GM18526 (cell line): ENCODE measurements around the gene RGS3.

ENCODE experiments used
- POLR2A ChIP-seq: IDR thresholded peaks from 3 replicates; pipeline ENCODE4 v1.6.1; 2011; ENCODE audit not compliant: insufficient read length; ENCODE audit errors: extremely low read depth

RGS3 gene

GRCh38 chr9:113524468-113524867 is 60.9 kb downstream of the RGS3 start:
- TF ChIP-seq POLR2A = no peak

GRCh38 chr9:113525205-113525604 is 61.7 kb downstream of the RGS3 start:
- no peak for TF ChIP-seq POLR2A

- no peak for TF ChIP-seq POLR2A
These were observed 62.3 kb downstream of the RGS3 start for GRCh38 chr9:113525831-113526230.

GRCh38 chr9:113526231-113526746 is 62.8 kb downstream of the RGS3 start:
- no peak for TF ChIP-seq POLR2A

- no peak for TF ChIP-seq POLR2A
These were observed 63.3 kb downstream of the RGS3 start for GRCh38 chr9:113526841-113527240.

GRCh38 chr9:113528088-113528487 is 64.6 kb downstream of the RGS3 start:
- TF ChIP-seq POLR2A = no peak

- TF ChIP-seq POLR2A = no peak
These were observed 65.3 kb downstream of the RGS3 start for GRCh38 chr9:113528811-113529210.

- TF ChIP-seq POLR2A = no peak
These were observed 65.9 kb downstream of the RGS3 start for GRCh38 chr9:113529336-113530009.

- no peak for TF ChIP-seq POLR2A
These were observed 66.6 kb downstream of the RGS3 start for GRCh38 chr9:113530022-113530635.

GRCh38 chr9:113530942-113531341 is 67.4 kb downstream of the RGS3 start:
- TF ChIP-seq POLR2A = no peak

- no peak for TF ChIP-seq POLR2A
These were observed 68.6 kb downstream of the RGS3 start for GRCh38 chr9:113531919-113532808.

- TF ChIP-seq POLR2A = no peak
These were observed 69.3 kb downstream of the RGS3 start for GRCh38 chr9:113532809-113533190.

- no peak for TF ChIP-seq POLR2A
These were observed 70.1 kb downstream of the RGS3 start for GRCh38 chr9:113533335-113534225.

GRCh38 chr9:113535756-113536155 is 72.2 kb downstream of the RGS3 start:
- no peak for TF ChIP-seq POLR2A

- TF ChIP-seq POLR2A = no peak
These were observed 72.6 kb downstream of the RGS3 start for GRCh38 chr9:113536166-113536482.
